Measurements from ENCODE around the gene IL12B.
"Not testable (repeated sequence)": the region's sequence is repeated elsewhere in the genome, so short reads cannot be mapped to it uniquely, and the experiment has no call there.

IL12B gene

DNA sequence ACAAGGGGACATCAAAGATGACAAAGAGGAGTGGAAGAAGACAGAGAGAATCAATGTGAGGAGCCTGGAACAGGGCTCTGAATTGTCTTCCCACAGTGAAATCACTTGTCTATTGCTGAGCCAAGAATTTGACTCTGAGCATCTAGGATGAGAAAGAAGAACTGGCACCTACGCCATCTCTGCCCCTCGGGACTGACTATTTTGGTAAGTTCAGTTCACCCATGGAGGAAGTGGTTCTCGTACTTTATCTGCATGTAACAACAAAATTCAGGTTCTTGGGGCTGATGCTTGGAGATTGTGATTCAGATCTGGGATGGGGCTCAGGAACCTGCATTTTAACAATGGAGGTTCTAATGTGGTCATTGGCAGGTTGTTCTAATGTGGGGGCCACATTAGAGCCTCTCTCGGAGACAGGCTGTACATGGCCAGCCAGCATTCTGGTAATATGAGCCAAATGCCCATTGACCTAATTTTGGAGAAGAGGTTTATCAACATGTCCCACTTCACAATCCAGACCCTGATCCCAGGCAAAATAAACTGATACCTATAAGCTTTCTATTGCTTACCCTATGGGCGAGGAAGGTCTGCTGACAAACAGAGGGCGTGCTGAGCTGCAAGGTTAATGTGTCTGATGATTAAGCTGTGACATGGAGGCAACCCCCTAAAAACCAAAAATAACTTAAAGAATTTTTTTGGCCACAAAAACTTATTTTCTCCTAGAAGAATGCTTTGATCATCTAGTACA, 2.7 kb upstream of the IL12B start:
- no peak for DNase-seq (ENCODE audit: low spot score)

DNA sequence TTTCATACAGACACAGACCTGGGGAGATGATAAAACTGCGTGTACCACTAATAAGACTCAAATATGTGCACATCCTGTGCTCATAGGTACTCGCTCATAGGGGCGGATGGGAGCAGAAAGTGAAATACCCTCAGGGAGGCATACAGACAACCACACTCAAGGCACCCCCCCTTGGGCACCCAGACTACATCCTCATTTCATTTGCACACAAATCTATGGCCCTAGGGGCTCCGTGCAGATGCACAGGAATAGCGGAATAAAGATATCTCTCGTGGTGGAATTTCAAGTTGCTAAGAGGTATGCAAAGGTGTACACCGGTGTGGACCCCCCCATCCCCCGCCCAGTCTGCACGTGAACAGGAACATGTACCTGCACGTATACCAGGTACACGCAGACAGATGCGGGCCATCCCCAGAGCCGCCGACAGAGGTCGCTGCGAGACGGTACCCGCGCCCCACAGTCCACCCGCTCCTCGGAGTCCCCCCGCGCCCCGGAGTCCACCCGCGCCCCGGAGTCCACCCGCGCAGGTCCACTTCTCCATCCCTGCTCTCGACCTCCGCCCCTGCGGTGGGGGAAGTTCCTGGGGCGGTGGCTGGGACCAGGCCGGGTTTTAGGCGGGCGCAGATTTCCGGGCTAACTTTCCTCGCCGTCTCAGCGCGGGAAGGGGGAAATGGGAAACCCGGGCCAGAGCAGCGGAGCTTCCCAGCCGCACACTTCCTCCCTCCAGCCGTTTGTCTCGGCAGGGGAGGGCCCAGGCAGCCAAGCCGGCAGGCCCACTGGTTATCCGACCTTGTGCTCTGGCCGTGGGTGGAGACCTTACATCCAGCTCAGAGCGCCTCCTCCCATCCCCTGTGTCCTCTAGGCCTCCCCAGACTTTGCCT, 1.0 kb upstream of the IL12B start:
- DNase-seq (ENCODE audit: low spot score): peak; percentile 82

DNA sequence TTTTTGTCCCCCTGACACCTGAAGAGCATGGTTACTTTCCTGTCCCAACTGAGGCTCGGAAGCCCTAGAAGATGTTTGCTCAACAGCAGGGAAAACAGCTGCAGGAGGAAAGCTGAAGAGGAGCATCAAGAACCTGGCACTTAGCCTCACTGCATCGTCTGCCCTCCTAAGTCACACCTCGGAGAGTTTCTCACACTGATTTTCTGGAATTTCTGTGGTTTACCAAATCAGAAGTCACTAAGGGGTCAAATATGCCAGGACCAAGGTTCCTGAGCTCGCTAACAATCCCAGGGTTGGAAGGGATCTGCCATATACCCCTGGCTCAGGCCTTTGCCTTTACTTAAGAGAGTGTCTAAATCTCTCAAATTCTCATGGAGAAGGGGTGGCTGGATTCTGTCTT, 5.3 kb downstream of the IL12B start:
- DNase-seq (ENCODE audit: low spot score): no peak

DNA sequence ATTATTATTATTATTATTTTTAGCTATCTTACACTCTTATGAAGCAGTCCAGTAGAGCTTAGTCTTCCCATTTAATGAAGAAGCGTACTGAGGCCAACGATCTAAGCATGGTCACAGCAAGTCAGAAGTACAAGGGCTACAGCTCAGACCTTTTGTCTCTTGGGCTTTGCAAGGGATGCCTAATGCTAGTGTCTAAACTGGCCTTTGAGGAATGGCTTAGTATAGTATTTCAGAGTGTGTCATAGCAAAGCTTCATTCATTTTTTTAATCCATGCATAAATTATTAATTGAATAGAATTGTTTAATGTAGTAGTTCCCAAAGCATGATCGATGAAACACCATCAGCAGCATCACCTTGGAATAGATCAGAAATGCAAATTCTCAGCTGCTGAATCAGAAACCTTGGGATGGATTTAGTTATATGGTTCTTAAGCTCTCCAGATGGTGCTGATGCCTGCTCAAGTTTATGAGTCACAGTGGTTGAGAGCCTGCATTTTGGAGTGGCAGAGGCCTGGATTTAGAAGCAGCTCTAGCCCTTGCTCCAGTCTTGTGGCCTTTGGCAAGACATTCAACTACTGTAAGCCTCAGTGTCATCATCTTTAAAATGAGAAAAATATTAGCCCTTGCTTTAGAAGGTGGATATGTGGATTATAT, 6.1 kb downstream of the IL12B start:
- DNase-seq (ENCODE audit: low spot score): peak; percentile 88

DNA sequence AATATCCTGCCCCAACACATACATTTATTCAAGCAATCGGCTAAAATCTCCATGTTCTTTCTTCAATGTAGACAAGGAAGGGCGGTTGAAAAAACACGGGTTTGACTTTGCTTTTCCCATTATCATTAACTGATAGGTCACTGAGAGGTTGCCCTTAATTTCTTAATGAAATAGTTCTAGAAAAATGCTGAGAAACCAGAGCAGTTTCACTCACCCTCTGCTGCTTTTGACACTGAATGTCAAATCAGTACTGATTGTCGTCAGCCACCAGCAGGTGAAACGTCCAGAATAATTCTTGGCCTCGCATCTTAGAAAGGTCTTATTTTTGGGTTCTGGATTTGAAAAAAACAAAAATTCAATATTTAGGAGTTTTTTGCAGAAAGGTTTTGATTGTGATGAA, 8.1 kb downstream of the IL12B start:
- DNase-seq (ENCODE audit: low spot score): no peak

DNA sequence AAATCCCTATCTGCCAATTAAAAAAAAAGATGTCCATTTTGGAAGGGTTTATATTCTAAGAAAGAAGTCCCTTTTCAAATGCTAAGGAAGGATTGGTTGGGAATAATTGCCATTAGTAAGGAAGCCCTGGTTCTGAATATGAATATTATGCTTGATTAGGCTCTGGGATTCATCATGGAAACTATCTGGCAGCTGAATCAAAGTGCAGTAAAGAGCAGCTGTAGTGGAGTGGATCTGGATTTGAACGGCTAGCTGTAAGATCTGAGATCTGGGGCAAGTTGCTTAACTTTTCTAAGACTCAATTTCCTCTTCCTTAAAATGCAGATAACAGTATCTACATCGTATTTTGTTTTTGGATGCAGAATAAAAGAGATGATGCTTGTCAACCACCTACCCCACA, 10.5 kb downstream of the IL12B start:
- no peak for DNase-seq (ENCODE audit: low spot score)

DNA sequence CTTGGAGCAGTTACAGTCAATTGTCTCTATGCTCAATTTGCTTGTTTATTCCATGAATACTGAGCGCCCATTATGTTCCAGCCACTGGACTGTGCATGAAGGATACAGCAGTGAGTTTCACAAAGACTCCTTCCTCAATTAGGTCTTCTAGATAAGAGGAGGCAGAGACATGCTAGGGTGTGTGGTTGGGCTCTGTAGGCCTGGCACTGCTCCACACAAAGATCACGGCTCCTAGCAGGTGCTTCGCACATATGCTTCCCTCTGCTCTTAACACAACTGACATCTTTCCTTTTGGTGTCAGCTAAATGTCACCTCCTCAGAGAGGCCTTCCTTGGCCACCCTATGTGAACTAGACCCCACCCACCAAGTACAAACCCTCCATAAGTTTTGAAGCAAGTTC, 10.9 kb downstream of the IL12B start:
- DNase-seq (ENCODE audit: low spot score): no peak

DNA sequence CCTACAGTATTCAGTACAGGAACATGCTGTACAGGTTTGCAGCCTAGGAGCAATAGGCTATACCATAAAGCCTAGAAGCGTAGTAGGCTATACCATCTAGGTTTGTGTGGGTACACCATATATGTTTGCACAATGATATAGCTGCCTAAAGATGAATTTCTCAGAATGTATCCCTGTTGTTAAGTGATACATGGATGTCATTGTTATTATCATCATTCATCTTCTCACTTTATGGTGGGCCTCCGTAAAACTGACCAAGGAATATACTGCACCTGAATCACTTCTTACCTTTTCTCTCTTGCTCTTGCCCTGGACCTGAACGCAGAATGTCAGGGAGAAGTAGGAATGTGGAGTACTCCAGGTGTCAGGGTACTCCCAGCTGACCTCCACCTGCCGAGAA, 11.8 kb downstream of the IL12B start:
- DNase-seq (ENCODE audit: low spot score): no peak

DNA sequence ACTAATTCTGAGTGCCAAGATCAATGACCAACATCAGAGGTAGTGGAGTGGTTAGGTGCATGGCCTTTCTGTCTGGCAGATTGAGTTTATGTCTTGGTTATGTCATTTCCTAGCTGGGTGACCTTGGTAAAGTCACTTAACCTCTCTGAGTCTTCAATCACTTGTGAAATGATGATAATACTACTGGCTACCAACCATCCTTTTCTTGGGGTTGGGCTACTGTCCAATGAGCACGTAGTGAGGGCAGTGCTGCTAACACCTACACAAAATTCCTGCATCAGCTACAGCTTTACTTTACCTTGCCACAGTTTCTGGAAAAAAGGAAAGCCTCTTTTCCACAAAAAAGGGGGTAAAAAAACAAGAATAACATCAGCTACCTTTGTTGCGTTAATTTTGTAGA, 12.4 kb downstream of the IL12B start:
- DNase-seq (ENCODE audit: low spot score): no peak

DNA sequence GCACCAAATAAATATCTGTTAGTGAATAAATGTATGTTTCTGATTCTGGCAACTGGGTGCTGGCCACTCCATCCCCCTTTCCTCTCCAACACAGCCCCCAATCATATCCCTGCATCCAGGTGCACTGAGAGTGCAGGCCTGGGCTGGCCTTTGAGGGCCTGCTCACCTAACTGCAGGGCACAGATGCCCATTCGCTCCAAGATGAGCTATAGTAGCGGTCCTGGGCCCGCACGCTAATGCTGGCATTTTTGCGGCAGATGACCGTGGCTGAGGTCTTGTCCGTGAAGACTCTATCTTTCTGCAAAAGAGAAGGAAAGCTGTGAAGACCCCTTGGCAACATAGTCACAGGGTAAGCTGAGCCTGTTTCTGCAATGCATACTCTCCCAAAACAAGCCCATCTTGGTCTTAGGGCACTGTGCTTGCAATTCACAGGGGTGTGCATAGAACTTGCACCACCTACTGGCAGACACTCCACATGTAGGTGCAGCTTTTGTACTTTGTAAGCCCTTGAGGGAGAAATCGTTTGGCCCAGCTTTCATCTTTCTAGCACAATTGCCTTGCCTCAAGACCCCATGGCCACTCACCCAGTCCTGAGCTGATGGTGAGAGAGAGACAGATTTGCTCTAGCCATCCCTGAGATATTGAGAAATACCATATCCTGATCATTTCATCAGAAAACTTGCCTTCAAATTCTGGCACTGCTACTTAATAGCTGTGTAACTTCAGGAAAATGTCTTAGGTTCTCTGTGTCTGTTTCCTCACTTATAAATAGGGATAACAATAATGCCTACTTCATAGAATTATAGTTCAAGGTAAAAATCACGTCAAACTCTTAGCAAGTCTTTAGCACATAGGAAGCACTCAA, 13.5 kb downstream of the IL12B start:
- peak; percentile 56 for DNase-seq (ENCODE audit: low spot score)

DNA sequence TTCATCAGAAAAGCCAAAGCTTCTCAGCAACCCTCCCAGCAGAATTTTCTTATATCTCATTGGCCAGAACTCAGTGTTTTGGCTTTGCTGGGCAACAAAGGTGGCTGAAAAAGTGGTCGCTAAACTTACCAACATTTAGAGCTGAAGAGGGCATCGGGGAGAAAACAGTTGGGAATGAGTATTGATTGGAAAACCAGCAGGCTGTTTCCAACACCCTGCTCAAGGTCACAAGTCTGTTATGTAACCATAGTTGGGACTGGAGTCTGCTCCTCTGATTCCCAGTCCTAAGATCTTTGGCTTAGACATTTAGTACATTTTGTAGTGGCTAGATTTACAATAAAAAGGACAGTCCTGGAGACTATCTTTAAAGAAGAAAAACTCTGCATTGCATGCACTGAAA, 17.1 kb downstream of the IL12B start:
- DNase-seq (ENCODE audit: low spot score): no peak

DNA sequence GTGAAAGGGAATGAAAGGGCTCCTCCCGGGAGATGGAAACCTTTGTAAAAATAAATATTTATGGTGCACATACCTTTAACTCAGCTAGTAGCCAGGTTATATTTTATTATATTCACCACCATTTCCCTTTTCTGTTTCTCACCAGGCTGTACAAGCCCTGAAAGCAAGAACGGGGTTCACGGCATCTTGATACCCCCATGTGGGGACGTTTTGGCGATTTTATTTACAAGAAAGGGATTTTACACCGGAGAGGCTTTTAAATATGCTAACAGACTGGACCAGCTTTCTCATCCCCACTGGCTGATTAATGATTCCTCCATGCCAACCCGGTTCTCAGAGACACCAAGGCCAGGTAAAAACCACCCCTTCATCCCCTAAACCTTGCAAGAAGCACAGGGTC, 19.2 kb downstream of the IL12B start:
- no peak for DNase-seq (ENCODE audit: low spot score)

DNA sequence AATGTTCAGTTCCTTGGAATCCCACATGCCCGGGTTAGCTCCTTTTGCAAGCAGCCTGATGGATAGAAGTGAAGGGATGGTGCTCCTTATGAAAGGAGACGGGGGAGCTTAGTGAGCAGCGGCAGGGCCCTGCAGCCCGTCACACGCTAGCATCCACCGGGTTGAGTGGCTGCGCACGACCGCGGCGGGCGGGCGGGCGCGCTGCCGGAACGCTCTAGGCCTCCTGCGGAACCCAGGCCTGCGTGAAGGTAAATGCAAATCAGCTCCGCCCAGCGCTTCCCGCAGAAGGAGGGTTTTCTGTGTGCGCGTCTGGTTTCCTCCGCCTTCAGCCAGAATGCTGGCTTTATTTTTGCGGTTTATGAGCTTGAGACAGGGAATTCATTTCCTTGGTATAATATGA, 19.8 kb downstream of the IL12B start:
- DNase-seq (ENCODE audit: low spot score): no peak

DNA sequence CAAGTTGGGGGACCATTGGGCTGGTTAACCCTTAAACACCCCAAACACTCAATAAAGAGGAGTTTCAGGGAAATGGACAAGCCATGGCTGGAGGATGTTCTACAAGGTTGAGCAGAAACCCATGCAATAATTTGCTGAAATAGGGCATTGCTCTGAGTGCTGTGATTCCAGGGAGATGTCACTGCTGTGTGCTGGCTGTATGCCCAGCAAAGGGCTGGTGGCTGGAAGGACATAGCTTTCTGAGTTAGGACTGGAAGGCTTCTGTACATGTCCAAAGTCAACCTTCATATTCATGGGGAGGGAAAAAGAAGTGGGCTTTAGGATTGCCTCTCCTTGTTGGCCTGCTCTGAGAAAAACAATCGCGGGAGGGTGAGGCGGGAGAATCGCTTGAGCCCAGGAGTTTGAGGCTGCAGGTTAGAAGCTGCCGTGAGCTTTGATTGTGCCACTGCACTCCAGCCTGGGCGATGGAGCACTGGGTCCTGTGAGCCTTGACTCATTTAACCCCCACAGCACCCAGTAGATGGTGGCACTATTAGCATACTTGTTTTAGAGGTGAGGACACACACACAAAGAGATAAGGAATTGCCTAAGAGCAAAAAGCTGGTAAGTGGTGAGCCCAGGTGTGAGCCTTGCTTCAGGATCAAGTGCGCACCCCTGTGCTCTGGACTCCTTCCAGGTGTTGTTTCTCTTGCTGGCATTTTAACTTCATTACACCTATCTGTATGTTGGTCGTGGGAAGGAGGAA, 20.4 kb downstream of the IL12B start:
- no peak for DNase-seq (ENCODE audit: low spot score)

DNA sequence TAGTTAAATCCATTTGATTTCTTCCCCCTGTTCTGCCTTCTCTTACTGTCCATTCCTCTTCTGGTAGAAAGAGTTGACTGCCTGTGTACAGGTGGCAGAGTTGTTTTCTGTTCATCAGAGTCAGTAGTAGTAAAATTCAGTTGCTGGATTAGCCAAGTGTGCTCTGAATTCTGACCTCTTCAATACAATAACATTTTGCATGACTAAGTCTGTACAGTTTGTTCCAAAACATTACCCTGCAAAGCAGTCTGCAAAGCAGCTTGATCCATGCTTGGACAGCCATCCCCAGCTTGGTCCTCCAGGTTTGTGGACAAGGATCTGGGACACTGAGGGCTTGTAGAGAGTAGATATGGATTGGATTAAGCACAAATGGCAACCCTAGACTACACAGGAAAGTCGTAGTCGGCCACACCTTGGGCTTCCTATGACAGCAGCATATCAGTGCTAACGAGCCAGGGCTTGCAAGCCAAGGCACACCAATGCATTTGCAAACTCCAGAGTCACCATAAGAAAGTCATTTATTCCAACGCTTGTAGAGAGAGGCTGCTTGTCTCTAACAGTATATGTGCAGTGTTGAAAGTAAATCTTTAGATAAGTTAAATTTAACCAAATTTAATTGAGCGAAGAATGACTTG, 25.2 kb downstream of the IL12B start:
- no peak for DNase-seq (ENCODE audit: low spot score)

DNA sequence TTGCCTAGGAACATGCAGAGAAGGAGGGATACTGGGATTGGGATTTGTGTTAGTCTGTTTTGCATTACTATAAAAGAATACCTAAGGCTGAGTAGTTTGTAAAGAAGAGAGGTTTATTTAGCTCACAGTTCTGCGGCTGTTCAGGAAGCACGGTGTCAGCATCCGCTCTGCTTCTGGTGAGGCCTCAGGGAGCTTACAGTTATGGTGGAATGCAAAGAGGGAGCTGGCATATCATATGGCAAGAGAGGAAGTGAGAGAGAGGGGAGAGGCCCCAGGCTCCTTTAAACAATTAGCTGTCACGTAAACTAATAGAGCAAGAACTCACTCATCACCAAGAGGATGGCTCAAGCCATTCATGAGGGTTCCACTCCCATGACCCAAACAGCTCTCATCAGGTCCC, 27.0 kb downstream of the IL12B start:
- DNase-seq (ENCODE audit: low spot score): no peak

DNA sequence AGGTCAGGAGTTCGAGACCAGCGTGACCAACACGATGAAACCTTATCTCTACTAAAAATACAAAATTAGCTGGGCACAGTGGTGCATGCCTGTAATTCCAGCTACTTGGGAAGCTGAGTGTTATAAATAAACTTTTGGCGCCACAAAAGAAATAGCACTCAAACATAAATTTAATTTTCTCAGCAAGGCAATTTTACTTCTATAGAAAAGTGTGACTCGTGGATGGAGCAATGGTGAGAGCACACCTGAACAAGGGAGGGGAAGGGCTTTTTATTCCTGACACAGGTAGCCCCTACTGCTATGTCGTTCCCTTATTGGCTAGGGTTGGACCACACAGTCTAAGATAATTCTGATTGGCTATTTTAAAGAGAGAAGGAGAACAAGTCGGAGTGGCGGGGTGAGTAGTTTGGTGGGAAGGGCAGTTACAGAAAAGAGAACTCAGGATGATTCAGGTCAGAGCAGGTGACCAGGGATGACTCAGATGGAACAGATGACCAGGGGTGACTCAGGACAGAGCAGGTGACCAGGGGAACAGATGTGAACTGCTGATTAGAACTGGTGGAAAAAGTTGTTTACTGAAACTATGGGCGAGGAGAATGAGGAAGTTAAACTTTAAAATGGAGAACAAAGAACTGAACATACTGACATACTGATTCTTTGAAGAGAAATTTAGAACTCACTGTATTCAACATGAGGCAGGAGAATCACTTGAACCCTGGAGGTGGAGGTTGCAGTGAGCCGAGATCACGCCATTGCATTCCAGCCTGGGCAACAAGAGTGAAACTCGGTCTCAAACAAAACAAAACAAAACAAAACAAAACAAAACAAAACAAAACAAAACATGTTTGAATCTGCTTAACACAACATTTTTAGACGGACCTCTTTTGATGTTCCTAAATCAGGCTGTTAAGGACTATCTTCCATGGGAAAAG, 28.1 kb downstream of the IL12B start:
- not testable (repeated sequence) for DNase-seq (ENCODE audit: low spot score)

DNA sequence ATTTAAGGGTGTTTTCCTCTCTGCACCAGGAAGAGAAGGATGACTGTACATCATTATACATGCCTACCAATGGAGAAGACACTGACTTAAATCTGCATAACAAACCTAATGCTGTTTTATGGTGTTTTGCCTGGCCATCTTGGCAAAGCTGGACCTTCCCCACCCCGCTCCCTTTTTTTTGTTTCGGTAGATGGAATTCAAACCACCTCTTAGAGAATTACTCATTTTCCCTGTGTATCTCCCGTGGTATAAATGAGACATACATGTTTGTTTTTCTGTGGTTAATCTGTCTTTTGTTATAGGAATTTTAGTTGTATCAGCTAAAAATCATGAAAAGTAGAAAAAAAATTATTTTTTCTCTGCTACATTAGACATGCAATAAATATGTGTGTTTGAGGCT, 28.8 kb downstream of the IL12B start:
- DNase-seq (ENCODE audit: low spot score): no peak

DNA sequence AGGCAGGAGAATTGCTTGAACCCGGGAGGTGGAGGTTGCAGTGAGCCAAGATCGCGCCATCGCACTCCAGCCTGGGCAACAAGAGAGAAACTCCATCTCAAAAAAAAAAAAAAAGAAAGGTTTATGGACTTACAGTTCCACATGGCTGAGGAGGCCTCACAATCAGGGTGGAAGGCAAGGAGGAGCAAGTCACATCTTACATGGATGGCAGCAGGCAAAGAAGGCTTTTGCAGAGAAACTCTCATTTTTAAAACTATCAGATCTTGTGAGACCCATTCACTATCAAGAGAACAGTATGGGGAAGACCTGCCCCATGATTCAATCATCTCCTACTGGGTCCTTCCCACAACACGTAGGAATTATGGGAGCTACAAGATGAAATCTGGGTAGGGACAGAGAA, 33.0 kb downstream of the IL12B start:
- DNase-seq (ENCODE audit: low spot score): not testable (repeated sequence)

DNA sequence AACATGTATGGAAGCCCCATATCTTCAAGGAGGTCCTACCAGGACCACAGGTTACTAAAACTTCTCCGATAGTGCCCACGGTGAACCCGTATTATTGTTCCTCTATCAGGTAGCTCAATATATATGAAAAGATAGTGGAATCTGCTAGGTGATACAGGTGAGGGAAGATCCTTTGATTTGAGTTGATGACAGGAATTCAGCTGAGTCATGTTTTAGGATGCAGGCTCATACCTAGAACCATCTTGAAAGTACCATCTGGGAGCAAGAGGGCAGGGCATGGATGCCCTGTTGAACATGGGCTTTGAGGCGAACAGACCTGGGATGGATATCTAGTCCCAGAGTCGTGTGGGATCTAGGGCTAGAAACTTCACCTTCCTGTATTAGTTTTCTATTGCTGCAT, 35.4 kb downstream of the IL12B start:
- no peak for DNase-seq (ENCODE audit: low spot score)

Data from AG20443 (cell line).